Skeletal muscle satellite cell (primary cell): ENCODE data around the gene DFFA.

Experiments used
- H3K27me3 ChIP-seq: 2 replicates; pipeline ENCODE4 v1.7.0; 2013; ENCODE audit warnings: low read length; ENCODE audit not compliant: control insufficient read depth, insufficient read depth
- H3K36me3 ChIP-seq: 2 replicates; pipeline ENCODE4 v1.7.0; 2013; ENCODE audit warnings: mild to moderate bottlenecking, control low read depth, low read length; ENCODE audit not compliant: insufficient read depth
- H3K4me1 ChIP-seq: 2 replicates; pipeline ENCODE4 v1.7.0; 2013; ENCODE audit warnings: low read length; ENCODE audit not compliant: control insufficient read depth, insufficient read depth
- H3K4me2 ChIP-seq: 2 replicates; pipeline ENCODE4 v1.7.0; 2013; ENCODE audit warnings: mild to moderate bottlenecking, low read length
- H3K4me3 ChIP-seq: 2 replicates; pipeline ENCODE4 v1.7.0; 2013; ENCODE audit warnings: low read length
- H3K9ac ChIP-seq: 2 replicates; pipeline ENCODE4 v1.7.0; 2013; ENCODE audit warnings: mild to moderate bottlenecking, low read depth, low read length, moderate library complexity
- H3K9me3 ChIP-seq: replicated peaks from 2 replicates; pipeline ENCODE4 v1.7.0; 2013; ENCODE audit warnings: mild to moderate bottlenecking, control low read depth, low read length

The DFFA gene

DNA sequence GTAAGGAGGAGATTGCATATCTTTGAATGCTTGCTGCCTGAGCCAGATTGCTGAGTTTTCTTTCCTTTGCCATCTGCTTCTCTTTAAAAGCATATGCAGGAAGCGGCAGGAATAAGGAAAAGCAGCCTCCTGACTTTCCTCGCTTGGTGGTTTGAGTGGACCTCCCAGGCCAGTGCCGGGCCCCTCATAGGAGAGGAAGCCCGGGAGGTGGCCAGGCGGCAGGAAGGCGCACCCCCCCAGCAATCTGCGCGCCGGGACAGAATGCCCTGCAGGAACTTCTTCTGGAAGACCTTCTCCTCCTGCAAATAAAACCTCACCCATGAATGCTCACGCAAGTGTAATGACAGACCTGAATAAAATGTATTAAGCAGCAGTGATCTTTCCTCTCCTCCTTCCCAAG is 21.0 kb downstream of the DFFA start:
- peaks cover 4% of the 10 kb centered on the region for H3K4me1 ChIP-seq
- no peak overlapping the region for H3K4me3 ChIP-seq
- H3K27me3 ChIP-seq, result no peaks in the 10 kb centered on the region
- H3K4me2 ChIP-seq, result no peak overlapping the region
- no peaks in the 10 kb centered on the region for H3K9me3 ChIP-seq
- H3K9ac ChIP-seq, result no peak overlapping the region
- no peaks in the 10 kb centered on the region for H3K36me3 ChIP-seq

DNA sequence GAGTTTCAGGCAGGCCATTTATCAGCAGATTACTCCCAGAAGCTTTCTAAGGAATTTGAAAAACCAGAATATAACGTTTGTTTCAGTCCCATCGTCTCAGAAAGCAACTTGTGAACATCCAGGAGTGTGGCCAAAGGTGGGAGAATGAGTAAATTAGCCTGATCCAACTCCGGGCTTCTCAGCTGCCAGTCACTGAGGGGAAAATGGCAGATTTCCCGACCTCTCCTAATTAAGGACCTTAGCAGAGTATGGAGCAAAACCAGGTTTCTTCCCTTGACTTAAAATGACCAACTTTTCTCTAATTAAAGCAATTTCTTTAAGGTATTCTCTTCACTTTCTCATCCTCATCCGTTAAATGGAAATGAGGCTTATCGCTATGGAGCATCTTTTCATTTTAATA is 21.5 kb downstream of the DFFA start:
- peaks cover 4% of the 10 kb centered on the region for H3K4me1 ChIP-seq
- H3K9ac ChIP-seq, result no peak overlapping the region
- H3K36me3 ChIP-seq, result no peaks in the 10 kb centered on the region
- no peak overlapping the region for H3K4me2 ChIP-seq
- H3K4me3 ChIP-seq, result no peak overlapping the region
- no peaks in the 10 kb centered on the region for H3K9me3 ChIP-seq
- no peaks in the 10 kb centered on the region for H3K27me3 ChIP-seq

GRCh38 chr1:10450156-10450814 is 22.0 kb downstream of the DFFA start:
- H3K9ac ChIP-seq, result no peak overlapping the region
- no peaks in the 10 kb centered on the region for H3K9me3 ChIP-seq
- H3K4me2 ChIP-seq, result no peak overlapping the region
- no peaks in the 10 kb centered on the region for H3K36me3 ChIP-seq
- H3K4me1 ChIP-seq, result peaks cover 4% of the 10 kb centered on the region
- no peaks in the 10 kb centered on the region for H3K27me3 ChIP-seq
- no peak overlapping the region for H3K4me3 ChIP-seq

DNA sequence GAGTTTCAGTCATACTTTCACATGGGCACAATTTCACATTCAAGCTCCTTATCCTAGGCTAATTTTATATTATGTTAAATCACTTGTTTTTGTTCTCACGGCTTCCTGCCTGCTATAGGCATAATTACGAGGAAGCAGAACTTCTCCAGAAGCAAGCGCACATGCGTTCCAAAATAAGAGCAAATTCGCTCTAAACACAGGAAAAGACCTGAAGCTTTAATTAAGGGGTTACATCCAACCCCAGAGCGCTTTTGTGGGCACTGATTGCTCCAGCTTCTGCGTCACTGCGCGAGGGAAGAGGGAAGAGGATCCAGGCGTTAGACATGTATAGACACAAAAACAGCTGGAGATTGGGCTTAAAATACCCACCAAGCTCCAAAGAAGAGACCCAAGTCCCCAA is 22.6 kb downstream of the DFFA start, which contains the start of gene CORT:
TSS of gene CORT (plus strand) at position 281 of the 400 bp plus-strand sequence. CDS start 193 bp downstream, outside the sequence.
- Histone ChIP-seq H3K9ac (no peak within 1 kb of the TSS), H3K27me3 (no peaks in the 10 kb centered on the region), H3K36me3 (no peaks in the 10 kb centered on the region), H3K9me3 (no peaks in the 10 kb centered on the region), H3K4me2 (no peak within 1 kb of the TSS), H3K4me1 (peaks cover 4% of the 10 kb centered on the region), H3K4me3 (no peak within 1 kb of the TSS)

GRCh38 chr1:10446790-10447422 is 25.4 kb downstream of the DFFA start:
- no peak overlapping the region for H3K9ac ChIP-seq
- H3K27me3 ChIP-seq, result no peaks in the 10 kb centered on the region
- H3K4me1 ChIP-seq, result peaks cover 4% of the 10 kb centered on the region
- H3K36me3 ChIP-seq, result no peaks in the 10 kb centered on the region
- no peak overlapping the region for H3K4me3 ChIP-seq
- H3K9me3 ChIP-seq, result no peaks in the 10 kb centered on the region
- no peak overlapping the region for H3K4me2 ChIP-seq

GRCh38 chr1:10444795-10445397 is 27.4 kb downstream of the DFFA start:
- Histone ChIP-seq H3K27me3 (no peaks in the 10 kb centered on the region), H3K4me1 (no peaks in the 10 kb centered on the region), H3K9me3 (no peaks in the 10 kb centered on the region), H3K36me3 (peaks cover 4% of the 10 kb centered on the region), H3K4me2 (no peak overlapping the region), H3K9ac (no peak overlapping the region), H3K4me3 (no peak overlapping the region)

GRCh38 chr1:10444248-10444647 is 28.1 kb downstream of the DFFA start:
- no peaks in the 10 kb centered on the region for H3K27me3 ChIP-seq
- no peaks in the 10 kb centered on the region for H3K9me3 ChIP-seq
- H3K4me2 ChIP-seq, result no peak overlapping the region
- H3K36me3 ChIP-seq, result peaks cover 4% of the 10 kb centered on the region
- H3K4me1 ChIP-seq, result no peaks in the 10 kb centered on the region
- H3K9ac ChIP-seq, result no peak overlapping the region
- no peak overlapping the region for H3K4me3 ChIP-seq

DNA sequence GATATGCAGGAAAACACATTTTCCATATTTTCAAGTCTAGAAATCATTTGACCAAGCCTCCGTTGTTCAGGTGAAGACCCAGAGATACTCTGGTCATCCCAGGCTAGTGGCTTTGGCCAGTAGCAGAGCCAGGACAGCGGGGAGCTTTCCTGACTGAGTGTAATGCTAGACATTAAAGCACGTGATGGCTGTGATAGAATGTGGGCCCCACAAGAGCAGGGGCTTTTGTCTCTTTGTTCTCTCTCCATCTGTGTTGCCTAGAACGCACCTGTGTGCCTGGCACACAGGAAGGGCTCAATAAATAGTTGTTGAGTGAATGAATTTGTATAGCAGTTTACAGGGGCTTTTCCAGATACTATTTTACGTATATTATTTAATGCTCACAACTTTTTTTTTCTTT is 31.5 kb downstream of the DFFA start:
- no peak overlapping the region for H3K4me3 ChIP-seq
- H3K27me3 ChIP-seq, result no peaks in the 10 kb centered on the region
- no peak overlapping the region for H3K9ac ChIP-seq
- no peaks in the 10 kb centered on the region for H3K4me1 ChIP-seq
- no peaks in the 10 kb centered on the region for H3K9me3 ChIP-seq
- no peak overlapping the region for H3K4me2 ChIP-seq
- H3K36me3 ChIP-seq, result peaks cover 4% of the 10 kb centered on the region

GRCh38 chr1:10440305-10440704 is 32.0 kb downstream of the DFFA start:
- no peaks in the 10 kb centered on the region for H3K4me1 ChIP-seq
- no peaks in the 10 kb centered on the region for H3K9me3 ChIP-seq
- no peak overlapping the region for H3K4me3 ChIP-seq

GRCh38 chr1:10438677-10439163 is 33.6 kb downstream of the DFFA start:
- Histone ChIP-seq H3K4me3 (no peak overlapping the region), H3K27me3 (no peaks in the 10 kb centered on the region)

More at GRCh38 chr1:10440305-10440704, 32.0 kb downstream of the DFFA start:
- H3K4me2 ChIP-seq, result no peak overlapping the region
- no peak overlapping the region for H3K9ac ChIP-seq
- peaks cover 4% of the 10 kb centered on the region for H3K36me3 ChIP-seq
- H3K27me3 ChIP-seq, result no peaks in the 10 kb centered on the region

GRCh38 chr1:10437052-10437451 is 35.3 kb downstream of the DFFA start:
- H3K27me3 ChIP-seq, result no peaks in the 10 kb centered on the region
- no peak overlapping the region for H3K4me3 ChIP-seq
- H3K36me3 ChIP-seq, result peaks cover 4% of the 10 kb centered on the region
- no peak overlapping the region for H3K4me2 ChIP-seq
- H3K4me1 ChIP-seq, result no peaks in the 10 kb centered on the region
- no peak overlapping the region for H3K9ac ChIP-seq
- no peaks in the 10 kb centered on the region for H3K9me3 ChIP-seq

More at GRCh38 chr1:10438677-10439163, 33.6 kb downstream of the DFFA start:
- Histone ChIP-seq H3K9me3 (no peaks in the 10 kb centered on the region), H3K36me3 (peaks cover 4% of the 10 kb centered on the region), H3K9ac (no peak overlapping the region), H3K4me2 (no peak overlapping the region), H3K4me1 (no peaks in the 10 kb centered on the region)
